Left renal pelvis (tissue), 4 donors: ENCODE measurements around the gene ZWILCH. TPM values are rescaled to one million over a fixed set of nuclear protein-coding genes. Genes with fewer than 3 reads are reported as not detected.
"Not testable (repeated sequence)": the region's sequence is repeated elsewhere in the genome, so short reads cannot be mapped to it uniquely, and the experiment has no call there.

ENCODE experiments used
- DNase-seq, 4 donors: peaks; one replicate each; pipeline ENCODE4 v3.0.0-alpha.2; 2013; ENCODE audit warnings: low read depth in 4 of 4, low spot score in 3 of 4
- polyA plus RNA-seq, 4 donors: library from polyadenylated mRNA; unstranded; fragments of 120-200 nt; gene quantifications; one replicate each; pipeline ENCODE4 v1.2.1, GENCODE V29; 2013; ENCODE audit not compliant: insufficient read length in 4 of 4

Gene ZWILCH
- polyA plus RNA-seq, 4 donors: 24.7 to 29.9 (median 26.1) TPM

GRCh38 chr15:66573719-66574595 lies 68.8 kb downstream of the ZWILCH start:
- DNase-seq: no peak

GRCh38 chr15:66574596-66574950 lies 69.4 kb downstream of the ZWILCH start:
- DNase-seq: no peak

- no peak for DNase-seq
Observed at GRCh38 chr15:66578286-66578875, 73.3 kb downstream of the ZWILCH start.

- no peak for DNase-seq
Observed at GRCh38 chr15:66580643-66581042, 75.5 kb downstream of the ZWILCH start.

GRCh38 chr15:66581972-66582537 lies 76.9 kb downstream of the ZWILCH start:
- no peak for DNase-seq

- DNase-seq: no peak
Observed at GRCh38 chr15:66586155-66586976, 81.2 kb downstream of the ZWILCH start.

- no peak for DNase-seq
Observed at GRCh38 chr15:66587020-66587419, 81.9 kb downstream of the ZWILCH start.

GRCh38 chr15:66587749-66588148 lies 82.6 kb downstream of the ZWILCH start:
- no peak for DNase-seq

- no peak for DNase-seq
Observed at GRCh38 chr15:66588537-66588936, 83.4 kb downstream of the ZWILCH start.

- no peak for DNase-seq
Observed at GRCh38 chr15:66588971-66589370, 83.8 kb downstream of the ZWILCH start.

- DNase-seq: not testable (repeated sequence)
Observed at GRCh38 chr15:66589429-66589828, 84.3 kb downstream of the ZWILCH start.

GRCh38 chr15:66590435-66590834 lies 85.3 kb downstream of the ZWILCH start:
- no peak for DNase-seq

- no peak for DNase-seq
Observed at GRCh38 chr15:66591322-66591862, 86.3 kb downstream of the ZWILCH start.

GRCh38 chr15:66592505-66593218 lies 87.5 kb downstream of the ZWILCH start:
- DNase-seq: no peak

GRCh38 chr15:66593219-66593780 lies 88.2 kb downstream of the ZWILCH start:
- DNase-seq: no peak

- no peak for DNase-seq
Observed at GRCh38 chr15:66594344-66594743, 89.2 kb downstream of the ZWILCH start.

GRCh38 chr15:66594836-66595235 lies 89.7 kb downstream of the ZWILCH start:
- DNase-seq: no peak

GRCh38 chr15:66595332-66595731 lies 90.2 kb downstream of the ZWILCH start:
- no peak for DNase-seq

GRCh38 chr15:66595931-66596545 lies 90.9 kb downstream of the ZWILCH start:
- no peak for DNase-seq
